HFF-Myc (cell line): ENCODE measurements around the gene UBN1.

ENCODE experiments used
- DNase-seq: peaks from one replicate; pipeline ENCODE4 v3.0.0-alpha.2; 2011; ENCODE audit warnings: low read depth; ENCODE audit errors: extremely low read depth
- H3K4me3 ChIP-seq: replicated peaks from 2 replicates; pipeline ENCODE4 v1.5.1; 2011; ENCODE audit warnings: low read depth, mild to moderate bottlenecking, control low read depth, low read length
- TF ChIP-seq, protein P1 (sequence below): IDR thresholded peaks from 2 replicates; pipeline ENCODE4 v1.5.1; 2012; ENCODE audit warnings: mild to moderate bottlenecking, low read depth, low read length, control low read depth; ENCODE audit errors: missing control alignments

UBN1 gene

DNA sequence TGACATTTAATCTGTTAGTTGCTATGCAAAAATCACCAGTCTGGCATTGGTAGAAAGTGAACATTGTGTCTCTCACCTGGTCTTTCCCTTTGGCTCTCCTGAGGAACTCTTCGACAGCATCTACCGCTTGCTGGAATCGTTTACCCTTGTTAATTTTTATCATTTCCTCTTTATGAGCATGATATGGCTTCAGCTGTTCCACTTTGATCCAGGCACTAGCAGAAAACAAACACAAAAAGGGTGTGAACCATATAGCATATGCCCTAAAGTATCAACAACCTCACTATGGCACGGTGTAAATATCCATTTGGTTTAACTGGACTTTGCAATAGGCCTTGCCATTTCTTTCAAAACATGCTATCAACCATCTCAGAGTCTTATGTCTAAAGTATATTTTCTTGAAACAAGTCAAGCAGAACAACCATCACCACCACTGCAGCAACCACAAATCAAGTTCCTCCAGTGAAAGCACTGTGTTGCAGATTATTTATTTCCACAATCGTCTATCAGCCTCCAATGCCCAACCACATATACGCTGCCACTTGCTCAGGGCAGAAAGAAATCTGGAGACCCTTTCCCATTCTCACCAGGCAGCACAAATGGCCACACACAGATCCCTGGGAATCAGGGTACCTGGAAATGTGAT, 14.5 kb upstream of the UBN1 start:
- DNase-seq = no peak
- TF ChIP-seq, protein P1, sequence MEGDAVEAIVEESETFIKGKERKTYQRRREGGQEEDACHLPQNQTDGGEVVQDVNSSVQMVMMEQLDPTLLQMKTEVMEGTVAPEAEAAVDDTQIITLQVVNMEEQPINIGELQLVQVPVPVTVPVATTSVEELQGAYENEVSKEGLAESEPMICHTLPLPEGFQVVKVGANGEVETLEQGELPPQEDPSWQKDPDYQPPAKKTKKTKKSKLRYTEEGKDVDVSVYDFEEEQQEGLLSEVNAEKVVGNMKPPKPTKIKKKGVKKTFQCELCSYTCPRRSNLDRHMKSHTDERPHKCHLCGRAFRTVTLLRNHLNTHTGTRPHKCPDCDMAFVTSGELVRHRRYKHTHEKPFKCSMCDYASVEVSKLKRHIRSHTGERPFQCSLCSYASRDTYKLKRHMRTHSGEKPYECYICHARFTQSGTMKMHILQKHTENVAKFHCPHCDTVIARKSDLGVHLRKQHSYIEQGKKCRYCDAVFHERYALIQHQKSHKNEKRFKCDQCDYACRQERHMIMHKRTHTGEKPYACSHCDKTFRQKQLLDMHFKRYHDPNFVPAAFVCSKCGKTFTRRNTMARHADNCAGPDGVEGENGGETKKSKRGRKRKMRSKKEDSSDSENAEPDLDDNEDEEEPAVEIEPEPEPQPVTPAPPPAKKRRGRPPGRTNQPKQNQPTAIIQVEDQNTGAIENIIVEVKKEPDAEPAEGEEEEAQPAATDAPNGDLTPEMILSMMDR = no peak
- H3K4me3 ChIP-seq = no peak overlapping the region

DNA sequence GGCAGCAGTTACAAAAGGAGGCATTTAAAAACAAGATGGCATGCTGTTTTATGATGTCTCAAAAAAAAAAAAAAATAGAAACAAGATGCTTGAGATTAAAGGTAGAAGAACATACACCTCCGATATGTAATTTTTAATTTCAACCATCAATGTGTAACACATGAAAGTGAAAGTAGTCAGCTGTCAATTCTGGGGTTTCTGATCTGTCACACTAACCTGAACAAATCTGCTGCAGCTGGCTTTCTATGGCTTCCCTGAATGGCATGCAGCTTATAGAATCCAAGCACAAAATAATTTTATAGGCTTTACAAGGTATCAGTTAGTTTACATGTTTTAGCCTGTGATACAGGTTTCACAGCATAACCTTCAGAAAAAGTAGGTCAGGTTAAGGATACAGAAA, 13.7 kb upstream of the UBN1 start:
- TF ChIP-seq, protein P1 = no peak
- no peak overlapping the region for H3K4me3 ChIP-seq
- no peak for DNase-seq

- H3K4me3 ChIP-seq = no peak overlapping the region
- TF ChIP-seq, protein P1 = no peak
- DNase-seq = no peak
Measured at GRCh38 chr16:4836727-4837126, 10.6 kb upstream of the UBN1 start.

DNA sequence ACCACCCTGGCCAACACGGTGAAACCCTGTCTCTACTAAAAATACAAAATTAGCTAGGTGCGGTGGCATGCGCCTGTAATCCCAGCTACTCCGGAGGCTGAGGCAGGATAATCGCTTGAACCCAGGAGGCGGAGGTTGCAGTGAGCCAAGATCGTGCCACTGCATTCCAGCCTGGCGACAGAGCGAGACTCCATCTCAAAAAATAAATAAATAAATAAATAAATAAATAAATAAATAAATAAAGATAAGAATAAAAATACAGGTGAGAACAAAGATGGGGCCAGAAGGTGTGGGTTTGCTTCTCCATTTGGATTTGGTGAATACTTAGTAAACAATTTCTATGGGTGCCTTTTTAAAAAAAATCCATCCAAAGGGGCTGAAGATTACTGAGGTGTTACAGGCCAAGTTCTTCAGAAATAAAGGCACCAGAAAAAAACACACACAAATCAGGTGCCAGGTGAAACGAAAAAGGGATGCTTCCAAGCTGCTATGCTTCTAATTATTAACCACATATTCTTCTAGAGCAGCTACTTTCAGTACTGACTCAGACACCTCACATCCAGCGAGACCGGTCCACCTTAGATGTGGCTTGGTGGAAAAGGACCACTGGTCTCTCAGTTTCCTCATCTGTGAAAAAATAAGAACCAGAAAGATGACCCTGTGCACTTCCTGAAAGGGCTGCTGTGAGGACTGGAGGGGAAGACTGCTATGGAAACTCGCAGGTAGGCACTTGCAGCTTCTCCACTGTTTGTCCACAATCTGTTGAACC, 9.4 kb upstream of the UBN1 start:
- no peak for DNase-seq
- TF ChIP-seq, protein P1 = no peak
- H3K4me3 ChIP-seq = no peak overlapping the region

DNA sequence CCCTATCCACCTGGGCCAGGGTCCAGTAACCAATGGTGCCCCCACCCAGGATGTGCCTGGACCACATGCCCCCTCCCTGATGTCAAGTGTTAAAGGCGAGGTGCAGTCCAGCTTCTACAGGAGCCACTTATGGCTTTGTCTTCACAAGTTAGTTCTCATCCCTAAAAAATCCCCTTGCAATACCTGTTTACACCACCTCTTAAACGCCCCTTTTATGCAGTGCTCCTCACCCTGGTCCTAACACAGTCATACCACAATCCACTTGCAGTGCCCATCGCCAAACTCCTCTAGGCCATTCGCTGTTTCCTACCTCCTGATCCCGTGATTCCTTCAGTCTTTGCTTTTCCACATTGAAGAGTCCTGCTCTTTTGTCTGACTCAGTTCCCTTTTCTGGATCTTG, 7.3 kb upstream of the UBN1 start:
- TF ChIP-seq, protein P1 = no peak
- H3K4me3 ChIP-seq = no peak overlapping the region

GRCh38 chr16:4840984-4841383, 6.3 kb upstream of the UBN1 start:
- TF ChIP-seq, protein P1 = no peak
- no peak overlapping the region for H3K4me3 ChIP-seq
- DNase-seq = no peak

More for the DNA sequence above, 7.3 kb upstream of the UBN1 start:
- DNase-seq = no peak
